Measurements from ENCODE around the gene ARHGEF7.

Gene ARHGEF7

GRCh38 chr13:111312944-111313590, 198.0 kb downstream of the ARHGEF7 start:
- Histone ChIP-seq H3F3A (ENCODE audit: low read depth) (no peaks in the 10 kb centered on the region), H3K4me3 (ENCODE audit: low read length, poor library complexity, severe bottlenecking) (no peak overlapping the region), H3K79me2 (ENCODE audit: insufficient read depth, low read length) (no peaks in the 10 kb centered on the region), H2AFZ (ENCODE audit: low read length) (no peak overlapping the region), H3K27me3 (ENCODE audit: insufficient read depth, low read length, poor library complexity, severe bottlenecking) (no peaks in the 10 kb centered on the region), H4K20me1 (ENCODE audit: insufficient read depth, low read length, poor library complexity, severe bottlenecking) (no peaks in the 10 kb centered on the region), H3K4me2 (ENCODE audit: low read depth, low read length, poor library complexity, severe bottlenecking) (no peak overlapping the region), H3K9me2 (replicated peaks; ENCODE audit: low read depth, low read length) (no peaks in the 10 kb centered on the region), H3K9ac (ENCODE audit: low read depth, low read length, poor library complexity, severe bottlenecking) (no peak overlapping the region), H3K36me3 (ENCODE audit: insufficient read depth, low read length) (peaks cover 3% of the 10 kb centered on the region; the same call in 1 of the 2 replicates), H3K4me1 (ENCODE audit: insufficient read depth, low read length, poor library complexity, severe bottlenecking) (no peaks in the 10 kb centered on the region), H3K9me3 (ENCODE audit: insufficient read depth, low read depth, low read length) (no peaks in the 10 kb centered on the region)
- no peak for TF ChIP-seq CTCF (conservative IDR thresholded peaks at IDR 0.05; ENCODE audit: low read length)

- no peak overlapping the region for H3K4me3 ChIP-seq (ENCODE audit: low read length, poor library complexity, severe bottlenecking)
Observed at GRCh38 chr13:111313911-111314425, 198.9 kb downstream of the ARHGEF7 start.

GRCh38 chr13:111314852-111315251, 199.7 kb downstream of the ARHGEF7 start:
- no peaks in the 10 kb centered on the region for H3K9me3 ChIP-seq (ENCODE audit: insufficient read depth, low read depth, low read length)
- no peaks in the 10 kb centered on the region for H3F3A ChIP-seq (ENCODE audit: low read depth)
- H3K79me2 ChIP-seq (ENCODE audit: insufficient read depth, low read length) = no peaks in the 10 kb centered on the region
- H3K36me3 ChIP-seq (ENCODE audit: insufficient read depth, low read length) = no peaks in the 10 kb centered on the region
- H3K9ac ChIP-seq (ENCODE audit: low read depth, low read length, poor library complexity, severe bottlenecking) = no peak overlapping the region
- H3K4me2 ChIP-seq (ENCODE audit: low read depth, low read length, poor library complexity, severe bottlenecking) = no peak overlapping the region
- H2AFZ ChIP-seq (ENCODE audit: low read length) = no peak overlapping the region
- no peaks in the 10 kb centered on the region for H3K4me1 ChIP-seq (ENCODE audit: insufficient read depth, low read length, poor library complexity, severe bottlenecking)
- no peak for TF ChIP-seq EZH2phosphoT487 (IDR thresholded peaks at IDR 0.05; ENCODE audit: borderline replicate concordance)
- no peak for TF ChIP-seq CTCF (conservative IDR thresholded peaks at IDR 0.05; ENCODE audit: low read length)
- no peaks in the 10 kb centered on the region for H4K20me1 ChIP-seq (ENCODE audit: insufficient read depth, low read length, poor library complexity, severe bottlenecking)
- no peaks in the 10 kb centered on the region for H3K27me3 ChIP-seq (ENCODE audit: insufficient read depth, low read length, poor library complexity, severe bottlenecking)
- H3K4me3 ChIP-seq (ENCODE audit: low read length, poor library complexity, severe bottlenecking) = no peak overlapping the region
- H3K9me2 ChIP-seq (replicated peaks; ENCODE audit: low read depth, low read length) = no peaks in the 10 kb centered on the region

More at GRCh38 chr13:111313911-111314425, 198.9 kb downstream of the ARHGEF7 start:
- Histone ChIP-seq H3K79me2 (ENCODE audit: insufficient read depth, low read length) (no peaks in the 10 kb centered on the region), H3K27me3 (ENCODE audit: insufficient read depth, low read length, poor library complexity, severe bottlenecking) (no peaks in the 10 kb centered on the region), H3K36me3 (ENCODE audit: insufficient read depth, low read length) (no peaks in the 10 kb centered on the region; the same call in 1 of the 2 replicates), H3K4me2 (ENCODE audit: low read depth, low read length, poor library complexity, severe bottlenecking) (no peak overlapping the region), H3F3A (ENCODE audit: low read depth) (no peaks in the 10 kb centered on the region), H3K9me2 (replicated peaks; ENCODE audit: low read depth, low read length) (no peaks in the 10 kb centered on the region), H2AFZ (ENCODE audit: low read length) (no peak overlapping the region), H3K9me3 (ENCODE audit: insufficient read depth, low read depth, low read length) (no peaks in the 10 kb centered on the region), H3K9ac (ENCODE audit: low read depth, low read length, poor library complexity, severe bottlenecking) (no peak overlapping the region), H4K20me1 (ENCODE audit: insufficient read depth, low read length, poor library complexity, severe bottlenecking) (no peaks in the 10 kb centered on the region), H3K4me1 (ENCODE audit: insufficient read depth, low read length, poor library complexity, severe bottlenecking) (no peaks in the 10 kb centered on the region)
- TF ChIP-seq EZH2phosphoT487 (IDR thresholded peaks at IDR 0.05; ENCODE audit: borderline replicate concordance) (no peak), CTCF (conservative IDR thresholded peaks at IDR 0.05; ENCODE audit: low read length) (no peak)
